Embryonic facial prominence (tissue), 1 donor: Measurements from ENCODE around the gene GNMT.
"Not testable (repeated sequence)": the region's sequence is repeated elsewhere in the genome, so short reads cannot be mapped to it uniquely, and the experiment has no call there.

Experiments
- DNase-seq: peaks from one replicate; pipeline ENCODE4 v3.0.0-alpha.2; 2016; ENCODE audit errors: extremely low spot score

The GNMT gene

GRCh38 chr6:42941356-42941755 lies 19.2 kb upstream of the GNMT start:
- not testable (repeated sequence) for DNase-seq

- DNase-seq, result no peak
Observed at GRCh38 chr6:42942444-42942843, 18.1 kb upstream of the GNMT start.

GRCh38 chr6:42947950-42948349 lies 12.6 kb upstream of the GNMT start:
- DNase-seq, result no peak

GRCh38 chr6:42952389-42952788 lies 8.2 kb upstream of the GNMT start:
- no peak for DNase-seq

GRCh38 chr6:42954405-42954804 lies 6.1 kb upstream of the GNMT start:
- DNase-seq, result not testable (repeated sequence)

- no peak for DNase-seq
Observed at GRCh38 chr6:42958125-42958524, 2.4 kb upstream of the GNMT start.

GRCh38 chr6:42959917-42960242 lies 674 bp upstream of the GNMT start:
- no peak for DNase-seq

- DNase-seq, result no peak
Observed at GRCh38 chr6:42961020-42961470, 491 bp downstream of the GNMT start.

GRCh38 chr6:42962096-42962495 lies 1.5 kb downstream of the GNMT start:
- DNase-seq, result no peak

- no peak for DNase-seq
Observed at GRCh38 chr6:42962502-42963178, 2.1 kb downstream of the GNMT start.

- DNase-seq, result no peak
Observed at GRCh38 chr6:42963179-42963854, 2.8 kb downstream of the GNMT start.

GRCh38 chr6:42963855-42964605 lies 3.5 kb downstream of the GNMT start:
- DNase-seq, result no peak

- no peak for DNase-seq
Observed at GRCh38 chr6:42966571-42966970, 6.0 kb downstream of the GNMT start.

- no peak for DNase-seq
Observed at GRCh38 chr6:42967228-42967627, 6.7 kb downstream of the GNMT start.

GRCh38 chr6:42968126-42968701 lies 7.7 kb downstream of the GNMT start:
- DNase-seq, result no peak

- DNase-seq, result no peak
Observed at GRCh38 chr6:42968783-42969182, 8.2 kb downstream of the GNMT start.

- DNase-seq, result no peak
Observed at GRCh38 chr6:42969431-42969830, 8.9 kb downstream of the GNMT start.

- no peak for DNase-seq
Observed at GRCh38 chr6:42969934-42970333, 9.4 kb downstream of the GNMT start.

- DNase-seq, result no peak
Observed at GRCh38 chr6:42970871-42971612, 10.5 kb downstream of the GNMT start.

- no peak for DNase-seq
Observed at GRCh38 chr6:42971746-42972327, 11.3 kb downstream of the GNMT start.

GRCh38 chr6:42973926-42974325 lies 13.4 kb downstream of the GNMT start:
- no peak for DNase-seq
